ENCODE measurements around the gene TTYH2. TPM values are rescaled to one million over a fixed set of nuclear protein-coding genes. Genes with fewer than 3 reads are reported as not detected.

Gene TTYH2
- total RNA-seq, 1 experiment from 2014 or later = 4.5 TPM

- TF ChIP-seq ZNF281 (CRISPR knock-in tag; IDR thresholded peaks at IDR 0.05) = no peak
- no peak for TF ChIP-seq ZMAT4 (CRISPR knock-in tag; IDR thresholded peaks at IDR 0.05)
- TF ChIP-seq ZNF263 (CRISPR knock-in tag; IDR thresholded peaks at IDR 0.05; ENCODE audit: low read depth) = no peak
- no peak for TF ChIP-seq FOXP1 (CRISPR knock-in tag; IDR thresholded peaks at IDR 0.05; ENCODE audit: borderline replicate concordance)
Observed at GRCh38 chr17:74201948-74202347, 11.4 kb upstream of the TTYH2 start (continued).

GRCh38 chr17:74202938-74203337 lies 10.4 kb upstream of the TTYH2 start:
- Mint-ChIP-seq H3K36me3 (peaks cover 35% of the 10 kb centered on the region), H3K4me1 (peaks cover 37% of the 10 kb centered on the region), H3K9me3 (no peaks in the 10 kb centered on the region), H3K27ac (peak overlapping the region; percentile 42; the same call in 1 of the 2 replicates), H3K27me3 (ENCODE audit: low read depth) (peaks cover 24% of the 10 kb centered on the region), H3K4me3 (peak overlapping the region; percentile 100)
- ChIA-PET POLR2A (no interaction called here), CTCF (interaction anchor here (0.6 to 2.9 kb wide), 14 partner anchors 8 to 258 kb away, joined by 3 to 15 read pairs (median 5); partner anchors contain the start of gene TTYH2)
- ATAC-seq (peak; percentile 4), DNase-seq (ENCODE audit: low spot score) (no peak)
- TF ChIP-seq ZNF281 (CRISPR knock-in tag; IDR thresholded peaks at IDR 0.05) (no peak), FOXP4 (CRISPR knock-in tag; IDR thresholded peaks at IDR 0.05) (no peak), MAX (CRISPR knock-in tag; IDR thresholded peaks at IDR 0.05) (no peak), MXD4 (CRISPR knock-in tag; IDR thresholded peaks at IDR 0.05; ENCODE audit: borderline replicate concordance) (no peak), CBFB (CRISPR knock-in tag; IDR thresholded peaks at IDR 0.05; ENCODE audit: low read depth) (no peak), PRRX2 (CRISPR knock-in tag; IDR thresholded peaks at IDR 0.05) (no peak), JAZF1 (CRISPR knock-in tag; IDR thresholded peaks at IDR 0.05) (no peak), NFE2L1 (CRISPR knock-in tag; IDR thresholded peaks at IDR 0.05) (no peak), JUN (CRISPR knock-in tag; IDR thresholded peaks at IDR 0.05) (no peak), NR2C2 (CRISPR knock-in tag; IDR thresholded peaks at IDR 0.05) (no peak), HMGA2 (CRISPR knock-in tag; IDR thresholded peaks at IDR 0.05) (no peak), ZNF512 (CRISPR knock-in tag; IDR thresholded peaks at IDR 0.05; ENCODE audit: borderline replicate concordance) (no peak), TEAD4 (CRISPR knock-in tag; IDR thresholded peaks at IDR 0.05) (no peak), ERG (CRISPR knock-in tag; IDR thresholded peaks at IDR 0.05) (no peak)

All from WTC11 (cell line).